ENCODE results near the gene PLPP3.

The PLPP3 gene

DNA sequence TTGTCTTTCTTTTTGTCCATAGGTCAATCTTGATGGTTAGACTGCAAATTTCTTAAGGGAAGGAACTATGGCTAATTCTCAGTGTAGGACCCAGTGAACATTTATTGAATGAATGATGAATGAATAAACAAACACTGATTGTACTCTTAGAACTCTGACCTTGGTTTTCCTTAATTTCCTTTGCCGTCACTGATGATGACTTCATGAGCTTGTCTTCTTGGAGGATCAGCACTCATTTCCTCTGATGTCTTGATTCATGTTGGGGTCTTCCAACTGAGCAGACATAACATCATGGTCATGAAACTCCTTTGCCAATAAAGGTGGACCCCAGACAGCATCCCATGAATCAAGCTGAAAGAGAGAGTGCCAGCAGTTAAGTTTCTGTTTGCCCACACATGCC lies 96.3 kb downstream of the PLPP3 start:
- in situ Hi-C loops (cut with MboI; ENCODE audit: low pct_unique_long_range_greater_than_20kb, low sequenced_read_pairs, unreplicated experiment), result no loop called here
- TF ChIP-seq, protein P1, sequence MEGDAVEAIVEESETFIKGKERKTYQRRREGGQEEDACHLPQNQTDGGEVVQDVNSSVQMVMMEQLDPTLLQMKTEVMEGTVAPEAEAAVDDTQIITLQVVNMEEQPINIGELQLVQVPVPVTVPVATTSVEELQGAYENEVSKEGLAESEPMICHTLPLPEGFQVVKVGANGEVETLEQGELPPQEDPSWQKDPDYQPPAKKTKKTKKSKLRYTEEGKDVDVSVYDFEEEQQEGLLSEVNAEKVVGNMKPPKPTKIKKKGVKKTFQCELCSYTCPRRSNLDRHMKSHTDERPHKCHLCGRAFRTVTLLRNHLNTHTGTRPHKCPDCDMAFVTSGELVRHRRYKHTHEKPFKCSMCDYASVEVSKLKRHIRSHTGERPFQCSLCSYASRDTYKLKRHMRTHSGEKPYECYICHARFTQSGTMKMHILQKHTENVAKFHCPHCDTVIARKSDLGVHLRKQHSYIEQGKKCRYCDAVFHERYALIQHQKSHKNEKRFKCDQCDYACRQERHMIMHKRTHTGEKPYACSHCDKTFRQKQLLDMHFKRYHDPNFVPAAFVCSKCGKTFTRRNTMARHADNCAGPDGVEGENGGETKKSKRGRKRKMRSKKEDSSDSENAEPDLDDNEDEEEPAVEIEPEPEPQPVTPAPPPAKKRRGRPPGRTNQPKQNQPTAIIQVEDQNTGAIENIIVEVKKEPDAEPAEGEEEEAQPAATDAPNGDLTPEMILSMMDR (IDR thresholded peaks at IDR 0.05; ENCODE audit: extremely low read depth, insufficient read depth, missing control alignments), result no peak
- no peak for DNase-seq (ENCODE audit: low spot score)

DNA sequence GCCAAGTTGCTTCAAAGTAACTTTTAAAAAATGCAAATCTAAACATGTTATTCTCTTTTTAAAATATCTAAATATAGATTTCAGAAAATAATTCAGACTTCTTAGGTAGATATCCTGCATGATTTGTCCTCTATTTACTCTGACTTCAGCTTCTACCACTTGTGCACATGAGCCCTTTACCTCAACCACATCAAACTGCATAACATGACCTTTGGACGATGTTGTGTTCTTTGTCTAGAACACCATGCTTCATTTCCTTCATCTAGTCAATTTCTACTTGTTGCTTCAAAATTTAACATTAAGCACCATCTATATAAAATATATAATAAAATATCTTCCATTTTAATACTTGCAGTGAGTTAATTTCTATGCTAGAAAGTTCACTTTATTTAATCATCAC lies 96.9 kb downstream of the PLPP3 start:
- no peak for DNase-seq (ENCODE audit: low spot score)
- in situ Hi-C loops (cut with MboI; ENCODE audit: low pct_unique_long_range_greater_than_20kb, low sequenced_read_pairs, unreplicated experiment), result no loop called here
- TF ChIP-seq, protein P1 (IDR thresholded peaks at IDR 0.05; ENCODE audit: extremely low read depth, insufficient read depth, missing control alignments), result no peak

DNA sequence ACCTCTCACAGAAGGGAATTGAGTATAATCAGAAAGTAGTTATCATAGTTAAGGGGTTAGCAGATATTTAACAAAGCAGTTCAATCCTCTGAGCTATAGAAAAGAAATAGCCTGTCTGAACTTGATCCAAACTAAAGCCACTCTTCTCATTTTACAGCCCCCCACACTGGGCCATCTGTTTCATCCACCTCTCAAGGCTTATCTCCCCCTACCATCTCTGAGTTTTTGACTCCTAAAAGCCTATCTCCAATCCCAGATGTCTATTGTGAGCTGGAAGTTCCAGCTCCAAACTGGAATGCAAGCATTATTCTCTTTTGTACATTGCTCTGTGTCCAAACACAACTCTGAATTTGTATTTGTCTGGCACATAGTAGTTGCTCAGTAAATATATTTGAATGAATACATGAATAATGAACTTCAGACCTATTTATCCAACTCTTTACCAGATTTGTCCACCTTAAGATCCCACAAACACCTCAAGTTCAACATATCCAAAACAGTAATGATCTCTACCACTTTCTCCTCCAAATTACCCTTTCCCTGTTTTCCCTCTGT lies 98.1 kb downstream of the PLPP3 start:
- in situ Hi-C loops (cut with MboI; ENCODE audit: low pct_unique_long_range_greater_than_20kb, low sequenced_read_pairs, unreplicated experiment), result no loop called here
- no peak for DNase-seq (ENCODE audit: low spot score)
- TF ChIP-seq, protein P1 (IDR thresholded peaks at IDR 0.05; ENCODE audit: extremely low read depth, insufficient read depth, missing control alignments), result no peak

GRCh38 chr1:56478734-56479133 lies 100.6 kb downstream of the PLPP3 start:
- TF ChIP-seq, protein P1 (IDR thresholded peaks at IDR 0.05; ENCODE audit: extremely low read depth, insufficient read depth, missing control alignments), result no peak
- no peak for DNase-seq (ENCODE audit: low spot score)
- in situ Hi-C loops (cut with MboI; ENCODE audit: low pct_unique_long_range_greater_than_20kb, low sequenced_read_pairs, unreplicated experiment), result no loop called here

GRCh38 chr1:56477164-56478111 lies 101.9 kb downstream of the PLPP3 start:
- DNase-seq (ENCODE audit: low spot score), result peak; percentile 23
- in situ Hi-C loops (cut with MboI; ENCODE audit: low pct_unique_long_range_greater_than_20kb, low sequenced_read_pairs, unreplicated experiment), result no loop called here

DNA sequence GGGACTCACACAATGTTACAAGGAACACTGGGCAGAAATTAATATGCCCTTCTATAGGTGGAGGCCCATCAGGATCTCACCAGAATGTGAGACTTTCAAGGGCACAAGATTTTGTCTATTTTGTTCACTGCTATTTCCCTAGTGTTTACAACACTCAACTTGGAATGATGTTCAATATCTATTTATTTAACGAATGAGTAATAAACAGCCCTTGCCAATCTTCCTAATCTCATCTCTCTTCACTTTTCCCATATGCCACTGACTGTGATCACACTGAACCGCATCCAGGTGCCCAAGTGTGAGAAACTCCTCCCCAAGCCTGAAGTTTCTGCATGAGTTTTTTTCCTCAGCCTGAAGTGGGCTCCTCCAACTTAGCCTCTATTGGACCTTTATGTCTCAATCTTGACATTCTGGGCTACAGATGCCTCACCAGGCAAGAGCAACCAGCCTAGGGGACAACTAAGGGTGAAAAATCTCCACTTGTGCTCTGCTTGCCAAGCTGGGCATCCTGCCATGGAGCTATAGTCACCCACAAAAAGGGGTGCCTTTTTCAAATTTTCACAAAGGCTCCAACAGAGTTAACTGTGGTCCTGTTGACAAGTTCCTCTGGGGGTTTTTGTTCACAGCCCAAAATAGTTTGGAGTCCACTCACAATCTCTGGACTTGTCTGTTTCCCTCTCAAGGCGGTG lies 105.6 kb downstream of the PLPP3 start:
- TF ChIP-seq, protein P1 (IDR thresholded peaks at IDR 0.05; ENCODE audit: extremely low read depth, insufficient read depth, missing control alignments), result no peak
- no peak for DNase-seq (ENCODE audit: low spot score)
- in situ Hi-C loops (cut with MboI; ENCODE audit: low pct_unique_long_range_greater_than_20kb, low sequenced_read_pairs, unreplicated experiment), result no loop called here

More at GRCh38 chr1:56477164-56478111, 101.9 kb downstream of the PLPP3 start:
- TF ChIP-seq, protein P1 (IDR thresholded peaks at IDR 0.05; ENCODE audit: extremely low read depth, insufficient read depth, missing control alignments), result no peak

Measured in GM13977 (cell line).